DND-41 (cell line): Measurements from ENCODE around the gene CCDC85C.

Source experiments
- CTCF ChIP-seq: IDR thresholded peaks from 2 replicates; pipeline ENCODE4 v1.5.1; 2012; ENCODE audit warnings: borderline replicate concordance, low read length, moderate library complexity, mild to moderate bottlenecking; ENCODE audit not compliant: poor library complexity, severe bottlenecking; ENCODE audit errors: extremely low read depth
- EZH2 ChIP-seq: IDR thresholded peaks from 3 replicates; pipeline ENCODE4 v1.6.1; 2012; ENCODE audit warnings: borderline replicate concordance, low read depth, mild to moderate bottlenecking, moderate library complexity, low read length, inconsistent platforms; ENCODE audit not compliant: severe bottlenecking

GRCh38 chr14:99550387-99550992, 53.5 kb downstream of the CCDC85C start:
- TF ChIP-seq CTCF (no peak), EZH2 (no peak)
